Cardiac muscle cell (in vitro differentiated cells and primary cell): Measurements from ENCODE around the gene WAC. TPM values are rescaled to one million over a fixed set of nuclear protein-coding genes. Genes with fewer than 3 reads are reported as not detected.

Experiments used
- DNase-seq, 2 donors: peaks; one replicate each; pipeline versions ENCODE4 v3.0.0 to v3.0.0-alpha.2; 2010 to 2017; ENCODE audit warnings: low read depth in 1 of 2, low spot score in 1 of 2
- H3K27ac ChIP-seq: fragments of 200-600 bp; sonication (generic); 2 replicates; pipeline ENCODE4 v1.5.1; 2016
- H3K27me3 ChIP-seq: fragments of 200-600 bp; sonication (generic); 2 replicates; pipeline ENCODE4 v1.6.0; 2016; ENCODE audit warnings: control low read depth
- H3K36me3 ChIP-seq: fragments of 200-600 bp; sonication (generic); 2 replicates; pipeline ENCODE4 v1.5.1; 2016; ENCODE audit warnings: control low read depth
- H3K4me1 ChIP-seq: fragments of 200-600 bp; sonication (generic); 2 replicates; pipeline ENCODE4 v1.8.1; 2017; ENCODE audit warnings: low read depth, mild to moderate bottlenecking, mixed run types
- H3K4me3 ChIP-seq: fragments of 200-600 bp; sonication (generic); 2 replicates; pipeline ENCODE4 v1.5.1; 2016; ENCODE audit warnings: mild to moderate bottlenecking
- H3K9me3 ChIP-seq: fragments of 200-600 bp; sonication (generic); 2 replicates; pipeline ENCODE4 v1.5.1; 2017; ENCODE audit warnings: low read depth, mild to moderate bottlenecking, control low read depth
- CTCF ChIP-seq: IDR thresholded peaks from 2 replicates; pipeline ENCODE4 v1.5.1; 2012; ENCODE audit warnings: low read depth, mild to moderate bottlenecking, low read length
- polyA plus RNA-seq: library from polyadenylated mRNA; unstranded; fragments of >200 nt; fragmentation: Nextera tagmentation; extraction: Ambion mirVana; gene quantifications from 2 replicates; pipeline ENCODE4 v1.2.1, GENCODE V29; 2016
- total RNA-seq: library from RNA; depleted of rRNA; stranded (reverse); fragments of >200 nt; gene quantifications from 2 replicates; pipeline ENCODE4 v1.2.3, GENCODE V29; 2016

WAC gene
- total and polyA plus RNA-seq, 2 experiments from 2014 or later = 72.2 to 141 TPM

DNA sequence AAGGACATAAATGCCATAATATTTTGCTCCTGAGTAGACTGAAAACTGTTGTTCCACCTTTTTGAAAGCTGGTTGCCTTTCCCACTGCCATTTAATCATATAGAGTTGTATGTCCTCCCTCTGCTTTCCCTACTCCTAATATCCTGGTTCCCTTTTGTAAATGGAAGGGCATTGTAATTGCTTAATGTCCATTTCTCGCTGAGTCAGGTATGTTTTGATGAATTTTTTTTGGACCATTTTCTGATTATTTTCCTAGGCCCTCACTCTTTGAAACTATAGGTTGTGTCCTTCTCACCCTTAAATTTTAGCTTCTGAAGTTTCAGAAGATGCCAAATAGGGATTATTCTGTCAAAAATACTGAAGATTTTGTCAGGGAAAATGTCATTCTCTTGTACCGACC is 45.5 kb downstream of the WAC start:
- Histone ChIP-seq H3K9me3 (no peaks in the 10 kb centered on the region), H3K4me3 (no peak overlapping the region), H3K36me3 (peaks cover 15% of the 10 kb centered on the region), H3K27me3 (no peaks in the 10 kb centered on the region), H3K4me1 (peaks cover 60% of the 10 kb centered on the region), H3K27ac (peak overlapping the region; percentile 63)
- DNase-seq = no peak
- no peak for TF ChIP-seq CTCF

DNA sequence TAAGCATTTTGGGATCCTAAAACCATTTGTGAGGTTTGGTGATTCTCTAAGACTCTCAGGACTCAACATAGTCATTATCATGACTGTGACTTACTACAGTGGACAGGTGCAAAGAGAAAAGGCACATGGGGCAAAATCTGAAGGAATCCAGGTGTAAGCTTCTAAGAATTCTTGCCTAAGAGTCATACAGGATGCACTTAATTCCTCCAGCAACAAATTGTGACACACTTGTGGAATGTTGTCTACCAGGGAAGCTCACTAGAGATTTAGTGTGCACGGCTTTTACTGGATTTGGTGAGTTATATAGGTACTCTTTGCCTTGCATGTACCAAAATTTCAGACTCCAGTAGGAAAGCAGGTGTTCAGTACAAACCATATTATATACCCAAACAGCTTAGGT is 47.9 kb downstream of the WAC start:
- Histone ChIP-seq H3K4me1 (peaks cover 49% of the 10 kb centered on the region), H3K36me3 (peaks cover 18% of the 10 kb centered on the region), H3K27me3 (no peaks in the 10 kb centered on the region), H3K27ac (peak overlapping the region; percentile 63), H3K9me3 (no peaks in the 10 kb centered on the region), H3K4me3 (no peak overlapping the region)
- no peak for TF ChIP-seq CTCF
- DNase-seq = no peak

DNA sequence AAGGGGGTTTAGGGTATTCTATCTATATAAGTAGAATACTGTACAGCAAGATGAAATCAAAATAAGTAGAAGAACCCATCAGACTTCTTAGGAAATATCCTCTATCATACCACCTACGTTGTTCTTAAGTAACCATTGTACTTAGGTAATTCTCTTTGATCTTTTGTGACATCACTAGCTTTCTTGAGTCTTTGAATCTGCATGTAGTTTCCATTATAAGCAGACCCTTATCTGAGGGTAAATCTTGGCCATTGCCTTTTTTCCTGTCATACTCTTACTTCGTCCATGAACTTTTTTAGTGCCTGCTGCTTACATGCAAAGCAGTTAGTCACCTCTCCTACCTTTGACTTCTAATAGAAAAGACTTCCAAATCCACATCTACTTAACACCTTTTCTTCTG is 49.0 kb downstream of the WAC start:
- TF ChIP-seq CTCF = no peak

GRCh38 chr10:28585076-28585475 is 52.2 kb downstream of the WAC start:
- no peak for DNase-seq
- no peak for TF ChIP-seq CTCF
- Histone ChIP-seq H3K4me1 (peaks cover 28% of the 10 kb centered on the region), H3K4me3 (no peak overlapping the region), H3K9me3 (no peaks in the 10 kb centered on the region), H3K36me3 (peaks cover 34% of the 10 kb centered on the region), H3K27ac (peak overlapping the region; percentile 71), H3K27me3 (no peaks in the 10 kb centered on the region)

More for the DNA sequence above, 49.0 kb downstream of the WAC start:
- Histone ChIP-seq H3K36me3 (peaks cover 21% of the 10 kb centered on the region), H3K27ac (peak overlapping the region; percentile 66), H3K27me3 (no peaks in the 10 kb centered on the region), H3K4me1 (peaks cover 38% of the 10 kb centered on the region), H3K9me3 (no peaks in the 10 kb centered on the region), H3K4me3 (no peak overlapping the region)
- no peak for DNase-seq

- no peaks in the 10 kb centered on the region for H3K9me3 ChIP-seq
- TF ChIP-seq CTCF = no peak
- no peak for DNase-seq
- H3K4me1 ChIP-seq = peaks cover 20% of the 10 kb centered on the region
- H3K27ac ChIP-seq = peak overlapping the region; percentile 71
- no peak overlapping the region for H3K4me3 ChIP-seq
- no peaks in the 10 kb centered on the region for H3K27me3 ChIP-seq
- peaks cover 43% of the 10 kb centered on the region for H3K36me3 ChIP-seq
These were observed 53.3 kb downstream of the WAC start for GRCh38 chr10:28586176-28586575.
